ENCODE results near the gene PLXNA4.

DNA sequence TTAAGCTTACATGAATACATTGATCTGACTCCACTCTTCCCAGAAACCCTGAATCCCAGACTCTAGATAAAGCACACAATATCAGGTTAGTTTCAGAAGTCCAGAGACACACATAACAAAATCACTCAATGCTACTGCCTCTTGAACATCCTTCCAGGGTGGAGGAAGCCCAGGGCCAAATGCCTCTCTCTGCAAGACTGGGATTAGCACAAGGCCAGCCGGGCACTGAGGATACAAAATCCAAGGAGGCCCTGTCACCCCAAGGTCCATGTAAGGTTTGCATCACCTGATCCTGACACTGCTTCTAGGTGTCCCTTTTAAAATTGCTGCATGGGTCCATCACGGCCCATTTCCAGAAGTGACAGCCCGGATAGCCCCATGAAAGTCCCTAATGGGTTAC lies 2.6 kb upstream of the PLXNA4 start:
- TF ChIP-seq SP1 (IDR thresholded peaks at IDR 0.05) (no peak), TARDBP (IDR thresholded peaks at IDR 0.05) (no peak), FOXA1 (IDR thresholded peaks at IDR 0.05) (no peak), NFRKB (IDR thresholded peaks at IDR 0.05) (no peak)
